K562 (cell line): ENCODE measurements around the gene ECHDC1. TPM values are rescaled to one million over a fixed set of nuclear protein-coding genes. Genes with fewer than 3 reads are reported as not detected.

Experiments
- ATF7 ChIP-seq: fragments of 450-650 bp; IDR thresholded peaks from 2 replicates; pipeline ENCODE4 v1.7.1; 2014; ENCODE audit warnings: mild to moderate bottlenecking, moderate library complexity
- CHD4 ChIP-seq: fragments of 200-600 bp; sonication (generic); IDR thresholded peaks from 3 replicates; pipeline ENCODE4 v1.6.1; 2012; ENCODE audit warnings: low read depth, mild to moderate bottlenecking, mixed read lengths, low read length, inconsistent platforms; ENCODE audit not compliant: insufficient read depth, insufficient replicate concordance, poor library complexity, severe bottlenecking
- EGR1 ChIP-seq: fragments of 450-650 bp; conservative IDR thresholded peaks from 2 replicates; pipeline ENCODE4 v1.6.1; 2017; ENCODE audit warnings: mild to moderate bottlenecking
- FIP1L1 ChIP-seq: fragments of 200-400 bp; formaldehyde crosslinking; IDR thresholded peaks from 2 replicates; pipeline ENCODE4 v1.6.1; 2018; ENCODE audit warnings: mild to moderate bottlenecking, low read depth, low read length; ENCODE audit not compliant: poor library complexity, severe bottlenecking
- FUS ChIP-seq: fragments of 200-400 bp; formaldehyde crosslinking; optimal IDR thresholded peaks from 2 replicates; pipeline ENCODE3; 2017; ENCODE audit warnings: low read depth, low read length
- GABPB1 ChIP-seq: sonication (generic); formaldehyde crosslinking; IDR thresholded peaks from 2 replicates; pipeline ENCODE4 v1.8.0; 2022; ENCODE audit warnings: mild to moderate bottlenecking, missing genetic modification reagents
- HDGF ChIP-seq: fragments of 450-650 bp; IDR thresholded peaks from 2 replicates; pipeline ENCODE4 v1.6.1; 2016
- MGA ChIP-seq: fragments of 450-650 bp; IDR thresholded peaks from 2 replicates; pipeline ENCODE4 v1.6.1; 2016; ENCODE audit warnings: mild to moderate bottlenecking, moderate library complexity
- PRDM10 ChIP-seq: fragments of 450-650 bp; IDR thresholded peaks from 2 replicates; pipeline ENCODE4 v1.6.1; 2018; ENCODE audit not compliant: partially characterized antibody
- XRCC4 ChIP-seq: IDR thresholded peaks from one replicate; pipeline ENCODE4 v1.6.1; 2011; ENCODE audit not compliant: insufficient read depth, insufficient read length; ENCODE audit errors: extremely low read depth
- ZFPM2 ChIP-seq: fragments of 250-450 bp; sonication (Bioruptor Pico); IDR thresholded peaks from 2 replicates; pipeline ENCODE4 v1.5.1; 2022; ENCODE audit warnings: mild to moderate bottlenecking
- ZNF217 ChIP-seq: sonication (generic); formaldehyde crosslinking; IDR thresholded peaks from 2 replicates; pipeline ENCODE4 v1.8.0; 2022; ENCODE audit warnings: mild to moderate bottlenecking, missing genetic modification reagents
- polyA plus RNA-seq, 8 experiments: library from polyadenylated mRNA; depleted of rRNA in 4 of 8; stranded (reverse) in 5 of 8; unstranded in 3 of 8; fragments of >200 nt; fragmentation: Nextera tagmentation in 2 of 8; fragmentation: Illumina TruSeq in 1 of 8; extraction: Ambion mirVana in 2 of 8; extraction: Trizol in 1 of 8; gene quantifications; 2 replicates each; pipeline versions ENCODE4 v1.2.1 to v1.2.3, GENCODE V29; 2011 to 2014; ENCODE audit warnings: inconsistent platforms in 1 of 8, missing spikeins in 1 of 8
- total RNA-seq, 7 experiments: library from RNA; depleted of rRNA in 6 of 7; stranded (reverse); fragments of >200 nt in 6 of 7; fragmentation: Illumina TruSeq in 2 of 7; extraction: Trizol in 2 of 7; gene quantifications; 2 replicates each; pipeline versions ENCODE4 v1.2.1 to v1.2.3, GENCODE V29; 2011 to 2021; ENCODE audit warnings: low replicate concordance in 1 of 7

The ECHDC1 gene
- total and polyA plus RNA-seq, 9 of the 15 experiments (the other 6 are each of a cell fraction or from before 2014, with no cell fraction given): 58.0 to 105 (median 78.6) TPM

- TF ChIP-seq MGA (peak; percentile 93), ATF7 (peak; percentile 50; the same call in 1 of the 2 replicates), EGR1 (0 out of 2 replicates have a peak, but pooled peaks have one; percentile 28), ZFPM2 (CRISPR knock-in tag) (no peak), PRDM10 (peak; percentile 66), HDGF (no peak), FUS (no peak), FIP1L1 (peak; percentile 46), GABPB1 (CRISPR knock-in tag) (peak; percentile 77), XRCC4 (no peak), CHD4 (no peak), ZNF217 (CRISPR knock-in tag) (no peak)
Observed at GRCh38 chr6:127342946-127343808, at the start of gene ECHDC1 (continued).
